Endothelial cell of umbilical vein (primary cell): ENCODE measurements around the gene SPPL2B. TPM values are rescaled to one million over a fixed set of nuclear protein-coding genes. Genes with fewer than 3 reads are reported as not detected.

Experiments
- BruUV-seq: library from RNA; stranded (reverse); fragments of 400-500 nt; replicated peaks from 2 replicates; lab custom pipeline; 2021; lab: Mats Ljungman, UMichigan
- CTCF ChIA-PET: fragments of 300-600, 350-600 bp; sonication (Branson Sonifier 250); formaldehyde crosslinking; loops from one replicate; lab custom pipeline; 2021; ENCODE audit warnings: antibody characterized with exemption, inconsistent platforms; lab: Charles Lee
- POLR2A ChIA-PET: fragments of 300-600, 350-600 bp; sonication (Branson Sonifier 250); formaldehyde crosslinking; loops from one replicate; lab custom pipeline; 2021; ENCODE audit warnings: antibody characterized with exemption, inconsistent platforms; lab: Charles Lee
- DNase-seq: peaks from one replicate; pipeline ENCODE4 v3.0.0-alpha.2; 2011; ENCODE audit warnings: low read depth, low spot score
- FAIRE-seq: peaks from 2 replicates; lab custom pipeline; 2011; peaks lifted over from hg19 to GRCh38; lab: Jason Lieb, UNC
- H2AFZ ChIP-seq: 2 replicates; pipeline ENCODE4 v1.6.0; 2012; ENCODE audit warnings: low read depth, low read length, control low read depth, inconsistent platforms
- H3K27ac ChIP-seq: 2 replicates; pipeline ENCODE4 v1.5.1; 2011; ENCODE audit warnings: low read depth, mild to moderate bottlenecking, control low read depth, low read length, moderate library complexity; ENCODE audit not compliant: insufficient read depth
- H3K27me3 ChIP-seq, 2 experiments: 2 replicates each; pipeline versions ENCODE4 v1.6.0 to v1.6.1; 2011; ENCODE audit warnings: low read length in 2 of 2, mixed read lengths in 1 of 2; ENCODE audit not compliant: control insufficient read depth in 2 of 2, insufficient read depth in 2 of 2
- H3K36me3 ChIP-seq, 2 experiments: 2 replicates in 1 of 2; 3 replicates in 1 of 2; pipeline ENCODE4 v1.5.1; 2011; ENCODE audit warnings: low read length in 2 of 2, mild to moderate bottlenecking in 1 of 2, moderate library complexity in 1 of 2; ENCODE audit not compliant: control insufficient read depth in 2 of 2, insufficient read depth in 2 of 2; ENCODE audit errors: extremely low read depth in 1 of 2
- H3K4me1 ChIP-seq: 3 replicates; pipeline ENCODE4 v1.5.1; 2011; ENCODE audit warnings: mild to moderate bottlenecking, low read length; ENCODE audit not compliant: control insufficient read depth, insufficient read depth; ENCODE audit errors: extremely low read depth
- H3K4me2 ChIP-seq: 2 replicates; pipeline ENCODE4 v1.6.1; 2011; ENCODE audit warnings: low read length, control low read depth, mixed read lengths; ENCODE audit not compliant: insufficient read depth
- H3K4me3 ChIP-seq, 3 experiments: fragments of 200-600 bp in 1 of 3; sonication (generic), shearing (Covaris generic) in 1 of 3; replicated peaks in 1 of 3; 2 replicates each; pipeline ENCODE4 v1.5.1; 2011 to 2016; ENCODE audit warnings: control low read depth in 3 of 3, low read length in 3 of 3, mild to moderate bottlenecking in 2 of 3, inconsistent platforms in 1 of 3, low read depth in 1 of 3, moderate library complexity in 1 of 3; ENCODE audit not compliant: insufficient read depth in 1 of 3
- H3K79me2 ChIP-seq: 2 replicates; pipeline ENCODE4 v1.6.0; 2012; ENCODE audit warnings: low read length, inconsistent platforms; ENCODE audit not compliant: control insufficient read depth, insufficient read depth
- H3K9ac ChIP-seq: replicated peaks from 2 replicates; pipeline ENCODE3; 2011; ENCODE audit warnings: low read length, control low read depth; ENCODE audit not compliant: insufficient read depth; ENCODE audit errors: extremely low read depth
- H3K9me1 ChIP-seq: replicated peaks from 3 replicates; pipeline ENCODE4 v1.6.0; 2011; ENCODE audit warnings: mild to moderate bottlenecking, low read length; ENCODE audit not compliant: control insufficient read depth, insufficient read depth; ENCODE audit errors: extremely low read depth
- H3K9me3 ChIP-seq: replicated peaks from 2 replicates; pipeline ENCODE4 v1.5.1; 2012; ENCODE audit warnings: low read length, inconsistent platforms; ENCODE audit not compliant: control insufficient read depth, insufficient read depth
- H4K20me1 ChIP-seq: replicated peaks from 2 replicates; pipeline ENCODE3; 2011; ENCODE audit warnings: mild to moderate bottlenecking, low read length; ENCODE audit not compliant: control insufficient read depth, insufficient read depth; ENCODE audit errors: extremely low read depth
- EZH2 ChIP-seq: IDR thresholded peaks from 2 replicates; pipeline ENCODE4 v1.6.1; 2012; ENCODE audit warnings: borderline replicate concordance, low read depth, mild to moderate bottlenecking, moderate library complexity, low read length, inconsistent platforms; ENCODE audit not compliant: severe bottlenecking
- FOS ChIP-seq: IDR thresholded peaks from 2 replicates; pipeline ENCODE4 v1.6.1; 2011; ENCODE audit warnings: mild to moderate bottlenecking, low read length, moderate library complexity, borderline replicate concordance; ENCODE audit not compliant: insufficient read depth
- GATA2 ChIP-seq: IDR thresholded peaks from 2 replicates; pipeline ENCODE4 v1.7.0; 2011; ENCODE audit warnings: low read depth, mild to moderate bottlenecking, moderate library complexity, mixed read lengths, low read length; ENCODE audit not compliant: insufficient read length, insufficient read depth
- JUN ChIP-seq: IDR thresholded peaks from 2 replicates; pipeline ENCODE4 v1.6.1; 2011; ENCODE audit warnings: borderline replicate concordance, low read depth; ENCODE audit not compliant: insufficient read length, insufficient read depth
- MYC ChIP-seq: IDR thresholded peaks from one replicate; pipeline ENCODE4 v1.6.1; 2011; ENCODE audit warnings: mild to moderate bottlenecking, low read depth, low read length
- POLR2A ChIP-seq: IDR thresholded peaks from 2 replicates; pipeline ENCODE4 v1.6.1; 2012; ENCODE audit warnings: low read depth, mild to moderate bottlenecking, control low read depth, low read length
- POLR2AphosphoS5 ChIP-seq: IDR thresholded peaks from 2 replicates; pipeline ENCODE4 v1.6.1; 2012; ENCODE audit warnings: low read depth, mild to moderate bottlenecking, control low read depth, low read length, moderate library complexity; ENCODE audit not compliant: insufficient read depth
- dilution Hi-C: fragments of 300-500 bp; cut with MboI; formaldehyde crosslinking; loops from one replicate; pipeline ENCODE4 v1.15.0; 2019; ENCODE audit warnings: low sequenced_read_pairs; ENCODE audit not compliant: extremely low pct_ligation_motif_present
- intact Hi-C: fragments of 100-400 bp; cut with micrococcal nuclease; formaldehyde crosslinking; loops from one replicate; pipeline ENCODE4 v1.10.0; 2022
- polyA plus RNA-seq, 4 experiments: library from polyadenylated mRNA; depleted of rRNA in 3 of 4; stranded (reverse) in 3 of 4; unstranded in 1 of 4; fragments of >200 nt; gene quantifications; 2 replicates each; pipeline versions ENCODE4 v1.2.1 to v1.2.3, GENCODE V29; 2011 to 2012; ENCODE audit warnings: missing spikeins in 1 of 4
- total RNA-seq: library from RNA; stranded (reverse); gene quantifications from 2 replicates; pipeline ENCODE4 v1.2.3, GENCODE V29; 2021
- TF ChIP-seq, protein P1 (sequence below), 2 donors: IDR thresholded peaks; 1 replicate in 1 of 2; 2 replicates in 1 of 2; pipeline ENCODE4 v1.5.1; 2011; ENCODE audit warnings: low read length in 2 of 2, mild to moderate bottlenecking in 2 of 2, moderate library complexity in 2 of 2, control low read depth in 1 of 2, inconsistent platforms in 1 of 2, low read depth in 1 of 2; ENCODE audit not compliant: insufficient read depth in 1 of 2; ENCODE audit errors: extremely low read depth in 1 of 2
- TF ChIP-seq, protein P2 (sequence below): IDR thresholded peaks from 2 replicates; pipeline ENCODE4 v1.6.1; 2011; ENCODE audit not compliant: insufficient read depth, insufficient read length

The SPPL2B gene
- total and polyA plus RNA-seq, 2 donors (not counting 3 experiments of a cell fraction or from before 2014, with no cell fraction given): 60.7 to 62.7 TPM

DNA sequence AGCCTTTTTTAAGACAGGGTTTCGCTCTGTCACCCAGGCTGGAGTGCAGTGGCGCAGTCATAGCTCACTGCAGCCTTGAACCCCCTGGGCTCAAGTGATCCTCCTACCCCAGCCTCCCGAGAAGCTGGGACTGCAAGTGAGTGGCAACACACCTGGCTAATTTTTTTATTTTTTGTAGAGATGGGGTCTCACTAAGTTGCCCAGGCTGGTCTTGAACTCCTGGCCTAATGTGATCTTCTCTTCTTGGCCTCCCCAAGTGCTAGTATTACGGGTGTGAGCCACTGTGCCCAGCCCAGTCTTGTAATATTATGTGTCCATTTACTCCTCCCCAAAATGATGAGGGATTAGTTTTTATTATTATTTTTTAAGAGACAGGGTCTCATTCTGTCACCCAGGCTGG lies 17.4 kb upstream of the SPPL2B start:
- no peaks in the 10 kb centered on the region for H3K9me1 ChIP-seq
- POLR2A ChIA-PET: no interaction called here
- H3K27me3 ChIP-seq: peaks cover 10 to 31% of the 10 kb centered on the region in 2 experiments
- FAIRE-seq (no peak), DNase-seq (no peak)
- no peak overlapping the region for H3K4me2 ChIP-seq
- BruUV-seq: no TSS peak
- intact Hi-C loops: loop anchor here (10.0 kb wide), 1 partner anchor 376 kb away; no protein-coding TSS in a partner anchor
- H3K36me3 ChIP-seq: no peaks in the 10 kb centered on the region
- no peak overlapping the region for H2AFZ ChIP-seq
- CTCF ChIA-PET: interaction anchor here (1.4 kb wide), 1 partner anchor 17 kb away, joined by 5 read pairs; the partner anchor contains the start of gene LSM7
- dilution Hi-C loops: no loop called here
- H3K79me2 ChIP-seq: no peaks in the 10 kb centered on the region
- no peak for TF ChIP-seq JUN
- TF ChIP-seq FOS: no peak
- no peak for TF ChIP-seq EZH2
- no peak for TF ChIP-seq POLR2A
- no peak for TF ChIP-seq MYC
- TF ChIP-seq POLR2AphosphoS5: no peak
- TF ChIP-seq, protein P1, sequence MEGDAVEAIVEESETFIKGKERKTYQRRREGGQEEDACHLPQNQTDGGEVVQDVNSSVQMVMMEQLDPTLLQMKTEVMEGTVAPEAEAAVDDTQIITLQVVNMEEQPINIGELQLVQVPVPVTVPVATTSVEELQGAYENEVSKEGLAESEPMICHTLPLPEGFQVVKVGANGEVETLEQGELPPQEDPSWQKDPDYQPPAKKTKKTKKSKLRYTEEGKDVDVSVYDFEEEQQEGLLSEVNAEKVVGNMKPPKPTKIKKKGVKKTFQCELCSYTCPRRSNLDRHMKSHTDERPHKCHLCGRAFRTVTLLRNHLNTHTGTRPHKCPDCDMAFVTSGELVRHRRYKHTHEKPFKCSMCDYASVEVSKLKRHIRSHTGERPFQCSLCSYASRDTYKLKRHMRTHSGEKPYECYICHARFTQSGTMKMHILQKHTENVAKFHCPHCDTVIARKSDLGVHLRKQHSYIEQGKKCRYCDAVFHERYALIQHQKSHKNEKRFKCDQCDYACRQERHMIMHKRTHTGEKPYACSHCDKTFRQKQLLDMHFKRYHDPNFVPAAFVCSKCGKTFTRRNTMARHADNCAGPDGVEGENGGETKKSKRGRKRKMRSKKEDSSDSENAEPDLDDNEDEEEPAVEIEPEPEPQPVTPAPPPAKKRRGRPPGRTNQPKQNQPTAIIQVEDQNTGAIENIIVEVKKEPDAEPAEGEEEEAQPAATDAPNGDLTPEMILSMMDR (IDR thresholded peaks at IDR 0.05; ENCODE audit: extremely low read depth in 1 of 2, insufficient read depth in 1 of 2, low read depth in 1 of 2, low read length in 2 of 2): no peak
- TF ChIP-seq GATA2: no peak
- TF ChIP-seq, protein P2, sequence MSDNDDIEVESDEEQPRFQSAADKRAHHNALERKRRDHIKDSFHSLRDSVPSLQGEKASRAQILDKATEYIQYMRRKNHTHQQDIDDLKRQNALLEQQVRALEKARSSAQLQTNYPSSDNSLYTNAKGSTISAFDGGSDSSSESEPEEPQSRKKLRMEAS: no peak
- no peak overlapping the region for H3K27ac ChIP-seq
- H3K4me3 ChIP-seq: no peak overlapping the region
- no peaks in the 10 kb centered on the region for H4K20me1 ChIP-seq
- H3K4me1 ChIP-seq: no peaks in the 10 kb centered on the region
- peaks cover 2% of the 10 kb centered on the region for H3K9me3 ChIP-seq
- H3K9ac ChIP-seq: no peak overlapping the region
